ENCODE results near the gene SFI1. TPM values are rescaled to one million over a fixed set of nuclear protein-coding genes. Genes with fewer than 3 reads are reported as not detected.

The SFI1 gene
- total RNA-seq, 1 donor from 2014 or later, result 13.6 TPM

DNA sequence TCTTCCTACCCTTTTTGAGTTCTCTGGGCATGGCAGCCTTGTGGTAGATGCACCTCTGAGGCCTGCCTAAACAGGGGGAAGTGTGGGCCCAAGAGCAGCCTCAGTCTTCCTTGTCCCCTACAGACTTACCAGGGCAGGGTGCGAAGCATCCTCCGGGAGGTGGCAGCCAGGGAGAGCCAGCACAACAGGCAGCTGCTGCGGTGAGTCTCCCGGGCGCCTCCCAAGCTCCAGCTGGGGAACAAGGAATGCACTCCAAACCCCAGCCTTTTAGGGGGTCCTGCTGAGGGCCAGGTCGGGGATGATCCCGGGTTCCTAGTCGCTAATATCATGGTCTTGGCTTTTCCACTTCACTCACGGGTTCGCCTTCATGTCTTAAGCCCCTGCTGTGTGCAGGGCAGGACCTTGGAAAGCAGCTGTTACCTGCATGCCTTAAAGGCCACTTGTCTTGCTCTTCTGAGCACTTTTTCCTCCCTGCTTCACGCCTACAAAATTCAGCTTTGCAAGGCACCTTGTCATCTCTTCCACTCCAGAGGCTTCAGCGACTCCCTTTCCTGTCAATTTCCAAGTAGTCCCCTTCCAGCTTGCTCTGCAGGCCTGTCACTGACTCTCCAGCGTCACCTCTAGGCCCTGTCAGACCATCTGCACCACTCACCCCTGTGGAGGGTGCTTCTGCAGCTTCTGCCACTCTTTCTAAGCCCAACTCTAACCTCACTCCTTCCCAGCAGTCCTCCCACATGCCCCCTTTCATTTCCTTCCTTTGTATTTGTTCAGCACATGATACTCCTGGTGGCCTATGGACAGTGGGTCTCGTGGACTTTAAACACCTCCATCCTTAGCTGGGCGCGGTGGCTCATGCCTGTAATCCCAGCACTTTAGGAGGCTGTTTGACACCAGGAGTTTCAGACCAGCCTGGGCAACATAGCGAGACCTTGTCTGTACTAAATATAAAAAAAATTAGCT lies 108.7 kb downstream of the SFI1 start:
- Histone ChIP-seq H3K36me3 (ENCODE audit: insufficient read depth, low read length) (no peaks in the 10 kb centered on the region), H3K79me2 (ENCODE audit: insufficient read depth, low read length) (no peaks in the 10 kb centered on the region), H2AFZ (ENCODE audit: low read depth, low read length) (no peak overlapping the region), H3K4me2 (ENCODE audit: low read length) (no peak overlapping the region), H3K9me3 (ENCODE audit: insufficient read depth, low read depth, low read length) (no peaks in the 10 kb centered on the region), H3K4me3 (ENCODE audit: insufficient read depth, low read depth, low read length) (no peak overlapping the region), H3K4me1 (ENCODE audit: insufficient read depth, low read length) (peaks cover 14% of the 10 kb centered on the region), H4K20me1 (ENCODE audit: insufficient read depth, low read length) (no peaks in the 10 kb centered on the region), H3K9ac (ENCODE audit: low read length) (no peak overlapping the region), H3K27me3 (ENCODE audit: insufficient read depth, low read length) (no peaks in the 10 kb centered on the region), H3K27ac (ENCODE audit: low read depth, low read length) (no peak overlapping the region)
- H3K4me3 Mint-ChIP-seq (ENCODE audit: unreplicated experiment), result no peak overlapping the region
- H3K27ac Mint-ChIP-seq (ENCODE audit: unreplicated experiment), result no peak overlapping the region
- H3K27me3 Mint-ChIP-seq (ENCODE audit: low read depth, unreplicated experiment), result no peaks in the 10 kb centered on the region
- H3K9me3 Mint-ChIP-seq (ENCODE audit: unreplicated experiment), result no peaks in the 10 kb centered on the region
- peaks cover 5% of the 10 kb centered on the region for H3K4me1 Mint-ChIP-seq (ENCODE audit: low read depth, unreplicated experiment)
- TF ChIP-seq, protein P1, sequence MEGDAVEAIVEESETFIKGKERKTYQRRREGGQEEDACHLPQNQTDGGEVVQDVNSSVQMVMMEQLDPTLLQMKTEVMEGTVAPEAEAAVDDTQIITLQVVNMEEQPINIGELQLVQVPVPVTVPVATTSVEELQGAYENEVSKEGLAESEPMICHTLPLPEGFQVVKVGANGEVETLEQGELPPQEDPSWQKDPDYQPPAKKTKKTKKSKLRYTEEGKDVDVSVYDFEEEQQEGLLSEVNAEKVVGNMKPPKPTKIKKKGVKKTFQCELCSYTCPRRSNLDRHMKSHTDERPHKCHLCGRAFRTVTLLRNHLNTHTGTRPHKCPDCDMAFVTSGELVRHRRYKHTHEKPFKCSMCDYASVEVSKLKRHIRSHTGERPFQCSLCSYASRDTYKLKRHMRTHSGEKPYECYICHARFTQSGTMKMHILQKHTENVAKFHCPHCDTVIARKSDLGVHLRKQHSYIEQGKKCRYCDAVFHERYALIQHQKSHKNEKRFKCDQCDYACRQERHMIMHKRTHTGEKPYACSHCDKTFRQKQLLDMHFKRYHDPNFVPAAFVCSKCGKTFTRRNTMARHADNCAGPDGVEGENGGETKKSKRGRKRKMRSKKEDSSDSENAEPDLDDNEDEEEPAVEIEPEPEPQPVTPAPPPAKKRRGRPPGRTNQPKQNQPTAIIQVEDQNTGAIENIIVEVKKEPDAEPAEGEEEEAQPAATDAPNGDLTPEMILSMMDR (IDR thresholded peaks at IDR 0.05; ENCODE audit: insufficient read depth, low read depth, low read length), result no peak
- TF ChIP-seq EZH2 (IDR thresholded peaks at IDR 0.05; ENCODE audit: insufficient read depth, low read length), result no peak
- DNase-seq (ENCODE audit: low read depth), result no peak
- peaks cover 4% of the 10 kb centered on the region for H3K36me3 Mint-ChIP-seq (ENCODE audit: low read depth, unreplicated experiment)
- FAIRE-seq, result no peak

DNA sequence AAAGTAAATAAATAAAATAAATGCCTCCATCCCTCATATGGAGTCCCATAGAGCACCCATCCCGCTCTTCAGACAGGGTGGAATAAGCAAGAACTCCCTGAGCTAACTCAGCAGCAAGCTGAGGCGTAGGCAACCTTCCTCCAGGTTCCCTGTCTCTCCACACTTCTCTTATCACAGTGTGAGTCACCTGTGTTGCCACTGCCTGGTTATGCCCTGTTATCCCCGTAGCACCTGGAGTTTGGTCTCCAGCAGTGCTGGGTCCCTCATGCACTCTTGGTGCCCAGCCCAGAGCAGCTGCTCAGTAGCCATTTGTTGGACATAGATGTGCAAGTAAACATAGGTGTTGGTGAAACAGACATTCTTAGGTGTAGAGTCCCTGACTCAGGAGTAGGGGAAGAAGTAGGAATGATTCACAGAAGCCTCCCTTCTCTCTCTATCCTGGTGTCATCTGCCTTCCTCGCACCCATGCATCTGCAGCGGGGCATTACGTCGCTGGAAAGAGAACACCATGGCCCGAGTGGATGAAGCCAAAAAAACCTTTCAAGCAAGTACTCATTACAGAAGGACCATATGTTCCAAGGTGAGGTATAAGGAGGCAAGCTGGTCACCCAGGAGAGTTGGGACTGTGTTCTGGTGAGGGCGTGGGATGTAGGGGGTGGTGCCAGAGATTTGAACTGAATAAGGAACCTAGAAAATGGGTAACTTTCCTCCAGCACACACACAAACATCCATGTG lies 109.7 kb downstream of the SFI1 start:
- H4K20me1 ChIP-seq (ENCODE audit: insufficient read depth, low read length), result no peaks in the 10 kb centered on the region
- no peak overlapping the region for H3K27ac ChIP-seq (ENCODE audit: low read depth, low read length)
- Mint-ChIP-seq H3K27me3 (ENCODE audit: low read depth, unreplicated experiment) (no peaks in the 10 kb centered on the region), H3K4me1 (ENCODE audit: low read depth, unreplicated experiment) (peaks cover 4% of the 10 kb centered on the region), H3K36me3 (ENCODE audit: low read depth, unreplicated experiment) (peaks cover 5% of the 10 kb centered on the region), H3K4me3 (ENCODE audit: unreplicated experiment) (no peak overlapping the region), H3K9me3 (ENCODE audit: unreplicated experiment) (no peaks in the 10 kb centered on the region), H3K27ac (ENCODE audit: unreplicated experiment) (no peak overlapping the region)
- no peak overlapping the region for H3K4me3 ChIP-seq (ENCODE audit: insufficient read depth, low read depth, low read length)
- H3K36me3 ChIP-seq (ENCODE audit: insufficient read depth, low read length), result no peaks in the 10 kb centered on the region
- H3K9me3 ChIP-seq (ENCODE audit: insufficient read depth, low read depth, low read length), result no peaks in the 10 kb centered on the region
- FAIRE-seq (no peak), DNase-seq (ENCODE audit: low read depth) (no peak)
- no peak overlapping the region for H3K9ac ChIP-seq (ENCODE audit: low read length)
- no peak overlapping the region for H3K4me2 ChIP-seq (ENCODE audit: low read length)
- no peak overlapping the region for H2AFZ ChIP-seq (ENCODE audit: low read depth, low read length)
- H3K27me3 ChIP-seq (ENCODE audit: insufficient read depth, low read length), result no peaks in the 10 kb centered on the region
- H3K4me1 ChIP-seq (ENCODE audit: insufficient read depth, low read length), result peaks cover 14% of the 10 kb centered on the region
- TF ChIP-seq, protein P1 (IDR thresholded peaks at IDR 0.05; ENCODE audit: insufficient read depth, low read depth, low read length), result no peak
- no peak for TF ChIP-seq EZH2 (IDR thresholded peaks at IDR 0.05; ENCODE audit: insufficient read depth, low read length)
- no peaks in the 10 kb centered on the region for H3K79me2 ChIP-seq (ENCODE audit: insufficient read depth, low read length)
